GM12872 (cell line): ENCODE data around the gene NOXO1.

Source experiments
- TF ChIP-seq, protein P1 (sequence below): IDR thresholded peaks from 3 replicates; pipeline ENCODE4 v1.5.1; 2011; ENCODE audit warnings: low read depth, mild to moderate bottlenecking, low read length, moderate library complexity; ENCODE audit not compliant: insufficient read depth

Gene NOXO1

DNA sequence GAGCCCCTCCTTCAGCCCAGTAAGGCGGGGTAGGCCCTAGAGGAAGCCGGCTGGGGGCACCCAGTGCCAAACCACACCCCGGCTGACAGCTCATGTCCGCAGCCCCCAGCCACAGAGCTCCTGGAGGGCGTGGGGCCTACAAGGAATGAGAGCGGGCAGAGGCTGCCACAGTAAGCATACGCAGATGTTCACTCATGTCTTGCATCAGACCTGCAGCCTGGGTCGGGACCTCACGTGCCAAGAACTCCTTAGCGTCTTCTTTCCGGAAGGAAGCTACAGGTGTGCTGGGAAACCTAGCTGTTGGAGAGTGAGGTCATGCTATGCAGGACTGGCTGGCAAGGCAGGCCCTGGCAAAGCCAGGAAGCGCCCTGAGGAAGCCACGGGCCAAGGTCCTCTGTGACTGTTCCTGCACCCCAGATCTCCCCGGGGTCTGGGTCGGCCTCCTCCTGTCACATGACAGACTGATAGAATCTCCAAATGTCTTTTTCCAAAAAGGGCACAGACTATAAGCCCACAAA lies 26.8 kb upstream of the NOXO1 start:
- TF ChIP-seq, protein P1, sequence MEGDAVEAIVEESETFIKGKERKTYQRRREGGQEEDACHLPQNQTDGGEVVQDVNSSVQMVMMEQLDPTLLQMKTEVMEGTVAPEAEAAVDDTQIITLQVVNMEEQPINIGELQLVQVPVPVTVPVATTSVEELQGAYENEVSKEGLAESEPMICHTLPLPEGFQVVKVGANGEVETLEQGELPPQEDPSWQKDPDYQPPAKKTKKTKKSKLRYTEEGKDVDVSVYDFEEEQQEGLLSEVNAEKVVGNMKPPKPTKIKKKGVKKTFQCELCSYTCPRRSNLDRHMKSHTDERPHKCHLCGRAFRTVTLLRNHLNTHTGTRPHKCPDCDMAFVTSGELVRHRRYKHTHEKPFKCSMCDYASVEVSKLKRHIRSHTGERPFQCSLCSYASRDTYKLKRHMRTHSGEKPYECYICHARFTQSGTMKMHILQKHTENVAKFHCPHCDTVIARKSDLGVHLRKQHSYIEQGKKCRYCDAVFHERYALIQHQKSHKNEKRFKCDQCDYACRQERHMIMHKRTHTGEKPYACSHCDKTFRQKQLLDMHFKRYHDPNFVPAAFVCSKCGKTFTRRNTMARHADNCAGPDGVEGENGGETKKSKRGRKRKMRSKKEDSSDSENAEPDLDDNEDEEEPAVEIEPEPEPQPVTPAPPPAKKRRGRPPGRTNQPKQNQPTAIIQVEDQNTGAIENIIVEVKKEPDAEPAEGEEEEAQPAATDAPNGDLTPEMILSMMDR = no peak

DNA sequence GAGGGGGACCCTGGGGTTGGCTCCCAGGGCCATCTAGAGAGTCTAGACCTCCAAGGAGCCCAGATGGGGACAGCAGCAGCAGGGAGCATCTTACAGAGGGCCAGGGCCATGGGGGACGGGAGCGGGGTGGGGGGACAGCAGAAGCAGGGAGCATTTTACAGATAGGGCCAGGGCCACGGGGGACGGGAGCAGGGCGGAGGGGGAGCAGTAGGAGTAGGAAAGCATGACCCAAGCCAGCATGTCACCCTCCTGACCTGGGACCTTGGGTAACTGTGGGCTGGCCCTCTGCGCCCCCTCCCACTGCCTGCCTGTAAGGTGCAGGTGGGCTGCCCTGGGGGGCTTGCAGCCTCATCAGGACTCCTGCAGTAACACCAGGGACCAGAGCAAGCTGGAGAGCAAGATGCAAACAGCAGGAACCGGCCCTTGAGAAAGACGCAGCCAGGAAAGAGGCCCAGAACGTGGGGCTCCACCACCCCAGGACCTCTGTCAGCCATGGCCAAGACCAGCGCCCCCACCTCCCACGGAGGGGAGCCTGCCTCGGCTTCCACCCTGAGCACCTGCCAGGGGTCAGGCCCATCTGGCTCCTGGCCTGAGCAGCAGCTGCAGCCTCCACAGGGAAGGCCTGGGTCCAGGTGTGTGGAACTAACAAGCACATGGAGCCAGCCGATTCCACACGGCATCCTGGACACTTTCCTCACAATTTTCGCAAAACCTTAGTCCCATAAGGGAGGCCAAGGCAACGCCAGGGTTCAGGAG lies 26.0 kb upstream of the NOXO1 start:
- TF ChIP-seq, protein P1 = no peak

DNA sequence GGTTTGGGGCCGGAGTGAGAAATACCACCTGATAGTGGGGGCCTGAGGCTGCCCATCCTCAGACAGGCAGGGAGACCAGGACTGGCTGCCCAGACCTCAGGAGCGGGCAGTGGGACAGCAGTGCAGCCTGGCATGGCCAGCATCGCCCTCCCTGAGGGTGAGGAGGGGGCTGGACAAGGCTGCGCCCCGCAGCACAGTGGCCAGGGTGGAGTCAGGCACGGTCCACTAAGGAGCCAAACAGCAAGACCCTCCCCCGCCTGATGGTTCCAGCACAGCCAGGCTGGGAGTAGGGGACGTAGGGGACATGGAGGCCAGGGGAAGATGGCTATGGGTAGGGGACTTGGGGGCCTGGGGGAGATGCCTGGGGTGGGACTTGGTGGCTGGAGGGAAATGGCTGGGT lies 25.0 kb upstream of the NOXO1 start:
- TF ChIP-seq, protein P1 = no peak

DNA sequence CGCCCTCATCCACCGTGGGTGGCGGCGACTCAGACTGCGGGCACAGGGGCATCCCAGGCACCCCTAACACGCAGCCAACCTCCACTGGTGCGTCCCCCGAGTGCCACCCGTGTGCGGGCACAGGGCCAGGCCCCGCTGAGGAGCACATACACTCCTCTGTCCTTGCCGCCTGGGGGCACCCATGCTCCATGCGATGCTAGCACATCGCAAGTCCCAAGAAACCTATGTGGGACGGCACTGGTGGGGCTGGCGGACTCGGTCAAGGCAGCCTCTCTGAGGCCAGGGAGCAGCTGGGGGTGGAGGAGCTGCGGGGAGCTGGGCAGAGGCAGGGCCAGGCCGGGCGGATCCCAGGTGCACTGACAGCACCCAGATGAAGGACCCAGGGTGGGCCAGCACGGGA lies 24.4 kb upstream of the NOXO1 start:
- TF ChIP-seq, protein P1 = peak; percentile 63

DNA sequence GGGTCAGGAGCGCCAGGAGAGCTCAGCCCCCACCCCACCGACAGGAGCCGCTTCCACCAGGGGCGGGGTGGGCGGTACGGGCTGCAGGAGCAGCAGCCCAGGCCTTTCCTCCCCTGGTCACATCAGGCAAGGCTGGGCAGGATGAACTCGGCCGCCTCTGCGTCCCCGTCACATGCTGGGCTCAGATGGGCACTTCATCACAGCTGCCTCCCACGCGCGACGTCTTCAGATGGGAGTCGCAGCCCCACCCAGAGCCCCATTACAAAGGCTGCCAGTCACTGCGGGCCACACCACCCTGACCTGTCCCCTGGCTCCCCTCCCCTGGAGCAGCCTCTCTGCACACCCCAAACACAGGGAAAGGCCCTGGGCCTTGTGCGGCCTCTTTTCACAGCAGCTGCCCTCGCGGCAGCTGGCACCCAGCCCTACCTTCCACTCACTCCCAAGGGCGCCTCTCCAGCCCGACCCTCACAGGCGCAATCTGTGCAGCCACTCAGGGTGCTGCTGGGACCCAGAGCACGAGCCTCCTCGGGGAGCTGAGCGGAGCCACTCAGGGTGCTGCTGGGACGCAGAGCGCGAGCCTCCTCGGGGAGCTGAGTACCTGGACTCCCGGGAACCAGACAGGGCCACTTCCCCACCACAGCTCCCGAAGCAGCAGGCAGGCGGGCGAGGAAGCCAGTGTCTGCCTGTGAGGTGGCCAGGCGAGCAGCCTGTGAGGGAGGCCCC lies 23.7 kb upstream of the NOXO1 start:
- TF ChIP-seq, protein P1 = no peak

DNA sequence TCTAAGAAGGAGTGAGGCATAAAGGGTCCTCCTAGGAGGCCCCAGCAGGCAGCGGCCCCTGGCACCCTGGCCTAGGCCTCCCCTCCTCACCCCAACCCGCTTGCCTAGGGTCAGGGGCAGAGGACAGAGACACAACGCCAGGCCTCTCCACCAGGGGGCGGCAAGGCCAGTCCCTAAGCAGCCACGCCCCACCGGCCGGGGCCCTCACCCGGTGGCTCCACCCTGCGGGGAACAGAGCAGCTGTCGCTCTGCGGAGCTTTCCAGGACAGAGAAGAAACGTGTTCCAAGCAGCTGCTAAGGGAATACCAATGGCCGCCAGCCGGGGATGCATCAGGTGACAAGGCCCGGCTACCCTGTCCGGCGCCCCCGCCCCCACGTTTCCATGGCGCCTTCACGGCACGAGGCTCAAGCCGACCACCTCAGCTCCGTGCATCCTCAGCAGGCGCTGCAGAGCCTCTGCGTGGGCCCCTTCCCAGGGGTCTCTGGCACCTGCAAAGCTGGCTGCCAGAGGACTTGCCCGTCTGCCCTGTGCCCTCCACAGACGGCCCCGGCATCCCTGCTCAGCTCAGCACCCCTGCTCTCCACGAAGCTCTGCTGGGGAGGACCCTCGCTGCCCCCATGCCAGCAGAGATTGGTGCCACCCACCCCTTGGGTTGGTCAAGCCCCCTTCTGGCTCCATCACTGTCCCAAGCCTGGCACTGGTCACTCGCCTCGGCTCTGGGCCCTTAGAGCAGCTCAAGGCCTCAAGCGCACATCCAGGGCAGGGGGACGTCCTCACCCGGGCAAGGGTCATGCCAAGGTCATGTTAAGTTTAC lies 22.8 kb upstream of the NOXO1 start:
- TF ChIP-seq, protein P1 = peak; percentile 98

DNA sequence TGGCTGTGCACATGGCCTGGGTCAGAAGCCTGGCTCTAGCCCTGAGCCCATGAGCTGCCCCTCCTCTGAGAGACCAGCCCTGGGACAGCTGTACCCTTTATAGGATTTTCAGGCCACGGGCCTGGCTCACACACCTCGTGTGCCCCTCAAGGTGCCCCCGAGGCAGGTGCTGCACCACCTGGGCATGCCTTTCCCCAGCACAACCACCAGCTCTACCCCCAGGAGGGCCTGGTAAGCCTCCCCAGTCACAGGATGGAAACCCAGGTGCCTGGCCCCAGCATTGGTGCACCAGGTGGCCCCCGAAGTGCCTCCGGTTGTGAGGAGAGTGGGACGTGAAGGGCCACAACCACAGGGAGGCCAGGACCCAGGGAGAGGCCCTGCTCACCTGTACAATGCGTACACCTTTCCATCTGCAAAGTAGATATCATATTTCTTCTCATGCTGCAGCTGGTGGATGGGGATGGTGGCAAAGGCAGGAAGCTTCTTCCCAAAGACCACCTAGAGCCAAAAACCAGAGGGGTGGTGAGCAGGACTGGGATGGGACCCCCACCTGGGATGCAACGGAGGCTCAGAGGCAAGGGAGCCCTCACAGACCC lies 22.1 kb upstream of the NOXO1 start:
- TF ChIP-seq, protein P1 = no peak
